Lower lobe of right lung (tissue), 2 donors: ENCODE data around the gene CDADC1. TPM values are rescaled to one million over a fixed set of nuclear protein-coding genes. Genes with fewer than 3 reads are reported as not detected.

Experiments used
- ATAC-seq, 2 donors: fragments of 200-7000 bp; cut with Tn5 transposase; one replicate each; pipeline ENCODE4 v1.9.1; 2020 to 2022; ENCODE audit warnings: mild to moderate bottlenecking in 2 of 2, moderate library complexity in 2 of 2
- DNase-seq: peaks from one replicate; pipeline ENCODE4 v3.0.0-alpha.2; 2020
- H3K27ac ChIP-seq: fragments of 200-600 bp; one replicate; pipeline ENCODE4 v1.8.0; 2022
- H3K27me3 ChIP-seq: fragments of 200-600 bp; one replicate; pipeline ENCODE4 v1.8.0; 2022; ENCODE audit warnings: low read depth
- H3K36me3 ChIP-seq: fragments of 200-600 bp; one replicate; pipeline ENCODE4 v1.8.0; 2022; ENCODE audit warnings: mild to moderate bottlenecking
- H3K4me1 ChIP-seq: fragments of 200-600 bp; one replicate; pipeline ENCODE4 v1.8.0; 2022
- H3K4me3 ChIP-seq: fragments of 200-600 bp; one replicate; pipeline ENCODE4 v1.8.0; 2022; ENCODE audit warnings: mild to moderate bottlenecking
- H3K9me3 ChIP-seq: fragments of 200-600 bp; one replicate; pipeline ENCODE4 v1.8.0; 2022
- CTCF ChIP-seq: fragments of 200-600 bp; IDR thresholded peaks from one replicate; pipeline ENCODE4 v1.8.0; 2022; ENCODE audit warnings: antibody characterized with exemption, mild to moderate bottlenecking
- intact Hi-C: fragments of 100-400 bp; cut with DNase I; formaldehyde crosslinking; loops from one replicate; pipeline ENCODE4 v1.11.0; 2022
- total RNA-seq: library from RNA; stranded (reverse); fragmentation: NEBNext Ultra II Directional; extraction: Animal tissue kit (Norgen Biotek cat#: 25700); gene quantifications from one replicate; pipeline ENCODE4 v1.2.1, GENCODE V29; 2021
- donor health status: DM: no; HTN: yes; CAD: no; lungs with severe emphysema.

The CDADC1 gene
- total RNA-seq, 1 donor from 2014 or later: 7.9 TPM

GRCh38 chr13:49218493-49219051 lies 29.2 kb upstream of the CDADC1 start:
- no peaks in the 10 kb centered on the region for H3K36me3 ChIP-seq
- no peaks in the 10 kb centered on the region for H3K9me3 ChIP-seq
- no peak overlapping the region for H3K27ac ChIP-seq
- ATAC-seq (no peak), DNase-seq (no peak)
- intact Hi-C loops: no loop called here
- peaks cover 24% of the 10 kb centered on the region for H3K4me1 ChIP-seq
- H3K4me3 ChIP-seq: no peak overlapping the region
- H3K27me3 ChIP-seq: peaks cover 44% of the 10 kb centered on the region
- no peak for TF ChIP-seq CTCF

DNA sequence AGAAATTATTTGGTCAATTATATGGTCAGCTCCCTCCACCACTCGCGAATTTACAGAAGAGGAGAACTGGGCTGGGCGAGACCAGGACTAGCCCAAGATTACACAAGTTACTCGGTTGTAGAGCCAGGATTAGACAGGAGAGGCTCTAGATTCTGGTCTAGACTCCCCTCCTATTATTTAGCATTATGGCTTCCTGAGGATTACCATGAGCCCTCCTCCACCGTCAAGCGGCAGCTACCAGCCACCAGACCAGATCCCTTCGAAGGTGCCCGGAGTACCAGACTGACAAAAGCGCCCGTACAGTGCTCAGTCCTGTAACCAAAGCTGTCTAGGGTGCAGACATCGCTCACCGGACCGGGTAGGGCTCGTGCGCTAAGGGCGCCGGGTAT lies 28.1 kb upstream of the CDADC1 start:
- TF ChIP-seq CTCF: no peak
- intact Hi-C loops: no loop called here
- Histone ChIP-seq H3K4me1 (peaks cover 23% of the 10 kb centered on the region), H3K4me3 (peak overlapping the region; percentile 52), H3K27ac (no peak overlapping the region), H3K9me3 (no peaks in the 10 kb centered on the region), H3K36me3 (no peaks in the 10 kb centered on the region), H3K27me3 (peaks cover 44% of the 10 kb centered on the region)
- no peak for ATAC-seq
- DNase-seq: no peak

- H3K9me3 ChIP-seq: no peaks in the 10 kb centered on the region
- no peak within 1 kb of the TSS for H3K27ac ChIP-seq
- peaks cover 44% of the 10 kb centered on the region for H3K27me3 ChIP-seq
- peak within 1 kb of the TSS; percentile 52 for H3K4me3 ChIP-seq
- H3K4me1 ChIP-seq: peaks cover 17% of the 10 kb centered on the region
- peak; percentile 26 for TF ChIP-seq CTCF
- intact Hi-C loops: no loop called here
- H3K36me3 ChIP-seq: no peaks in the 10 kb centered on the region
- ATAC-seq (peak; percentile 74 to 81), DNase-seq (peak; percentile 53)
These were observed 27.5 kb upstream of the CDADC1 start, which contains the start of gene MLNR for GRCh38 chr13:49220036-49220855. Gene MLNR, plus strand, starts transcription at chr13:49220338. Its CDS starts 0 bp downstream, at chr13:49220338.

GRCh38 chr13:49220856-49221589 lies 26.7 kb upstream of the CDADC1 start:
- intact Hi-C loops: no loop called here
- no peak overlapping the region for H3K27ac ChIP-seq
- no peak for DNase-seq
- H3K4me1 ChIP-seq: peaks cover 17% of the 10 kb centered on the region
- TF ChIP-seq CTCF: no peak
- no peaks in the 10 kb centered on the region for H3K9me3 ChIP-seq
- peak overlapping the region; percentile 52 for H3K4me3 ChIP-seq
- ATAC-seq: peak in 1 of 2 donors; percentile 10
- peaks cover 44% of the 10 kb centered on the region for H3K27me3 ChIP-seq
- no peaks in the 10 kb centered on the region for H3K36me3 ChIP-seq

GRCh38 chr13:49221590-49221965 lies 26.1 kb upstream of the CDADC1 start:
- Histone ChIP-seq H3K27ac (no peak overlapping the region), H3K9me3 (no peaks in the 10 kb centered on the region), H3K4me3 (no peak overlapping the region), H3K4me1 (peaks cover 17% of the 10 kb centered on the region), H3K27me3 (peaks cover 44% of the 10 kb centered on the region), H3K36me3 (no peaks in the 10 kb centered on the region)
- DNase-seq: no peak
- intact Hi-C loops: no loop called here
- ATAC-seq: no peak
- TF ChIP-seq CTCF: no peak
